ACC112 (cell line): ENCODE results near the gene GDAP2.
"Not testable (repeated sequence)": the region's sequence is repeated elsewhere in the genome, so short reads cannot be mapped to it uniquely, and the experiment has no call there.

Experiments used
- H2AFZ ChIP-seq: fragments of 200-600 bp; sonication (generic); one replicate; pipeline ENCODE4 v1.6.0; 2017; ENCODE audit warnings: antibody characterized with exemption, low read length; ENCODE audit not compliant: unreplicated experiment
- H3K27ac ChIP-seq: fragments of 200-600 bp; sonication (generic); 2 replicates; pipeline ENCODE4 v1.5.1; 2014; ENCODE audit warnings: low read depth, mild to moderate bottlenecking, antibody characterized with exemption, low read length, moderate library complexity
- H3K27me3 ChIP-seq: fragments of 200-600 bp; sonication (generic); 2 replicates; pipeline ENCODE4 v1.6.1; 2014; ENCODE audit warnings: mild to moderate bottlenecking, antibody characterized with exemption, low read length, moderate library complexity, mixed read lengths; ENCODE audit not compliant: insufficient read depth
- H3K36me3 ChIP-seq: fragments of 200-600 bp; sonication (generic); 2 replicates; pipeline ENCODE4 v1.6.1; 2016; ENCODE audit warnings: mild to moderate bottlenecking, antibody characterized with exemption, low read length, moderate library complexity, mixed read lengths; ENCODE audit not compliant: insufficient read depth
- H3K4me1 ChIP-seq: fragments of 200-600 bp; sonication (generic); one replicate; pipeline ENCODE4 v1.6.1; 2016; ENCODE audit warnings: low read length, mixed read lengths; ENCODE audit not compliant: insufficient read depth, unreplicated experiment, control insufficient read depth
- H3K4me3 ChIP-seq: fragments of 200-600 bp; sonication (generic); 2 replicates; pipeline ENCODE4 v1.5.1; 2014; ENCODE audit warnings: mild to moderate bottlenecking, low read depth, low read length
- H3K79me2 ChIP-seq: fragments of 200-600 bp; sonication (generic); one replicate; pipeline ENCODE4 v1.6.0; 2016; ENCODE audit warnings: low read length; ENCODE audit not compliant: control insufficient read depth, unreplicated experiment, insufficient read depth

Gene GDAP2

GRCh38 chr1:117933769-117934168 lies 4.3 kb upstream of the GDAP2 start:
- Histone ChIP-seq H3K79me2 (peaks cover 46% of the 10 kb centered on the region), H3K4me3 (no peak overlapping the region), H3K36me3 (no peaks in the 10 kb centered on the region; the same call in 1 of the 2 replicates), H3K27ac (no peak overlapping the region), H2AFZ (no peak overlapping the region), H3K27me3 (no peaks in the 10 kb centered on the region), H3K4me1 (peaks cover 13% of the 10 kb centered on the region)

- Histone ChIP-seq H3K27ac (no peak overlapping the region), H3K36me3 (no peaks in the 10 kb centered on the region; the same call in 1 of the 2 replicates), H3K79me2 (peaks cover 57% of the 10 kb centered on the region), H3K4me3 (no peak overlapping the region), H2AFZ (no peak overlapping the region), H3K27me3 (no peaks in the 10 kb centered on the region), H3K4me1 (peaks cover 16% of the 10 kb centered on the region)
Observed at GRCh38 chr1:117932576-117932975, 3.2 kb upstream of the GDAP2 start.

- H3K4me1 ChIP-seq = peaks cover 16% of the 10 kb centered on the region
- H2AFZ ChIP-seq = peak overlapping the region; percentile 53
- H3K27me3 ChIP-seq = no peaks in the 10 kb centered on the region
- H3K4me3 ChIP-seq = peak overlapping the region; percentile 81
- no peaks in the 10 kb centered on the region; the same call in 1 of the 2 replicates for H3K36me3 ChIP-seq
- H3K27ac ChIP-seq = no peak overlapping the region; the same call in 1 of the 2 replicates
- peaks cover 76% of the 10 kb centered on the region for H3K79me2 ChIP-seq
Observed at GRCh38 chr1:117930484-117930883, 1.1 kb upstream of the GDAP2 start.

- H3K27me3 ChIP-seq = no peaks in the 10 kb centered on the region
- no peak overlapping the region; the same call in 1 of the 2 replicates for H3K27ac ChIP-seq
- H2AFZ ChIP-seq = peak overlapping the region; percentile 53
- no peaks in the 10 kb centered on the region; the same call in 1 of the 2 replicates for H3K36me3 ChIP-seq
- H3K4me3 ChIP-seq = peak overlapping the region; percentile 81
- H3K79me2 ChIP-seq = peaks cover 76% of the 10 kb centered on the region
- peaks cover 16% of the 10 kb centered on the region for H3K4me1 ChIP-seq
Observed at GRCh38 chr1:117930173-117930447, 689 bp upstream of the GDAP2 start.

- Histone ChIP-seq H3K4me3 (peak overlapping the region; percentile 81), H3K36me3 (no peaks in the 10 kb centered on the region), H2AFZ (peak overlapping the region; percentile 90), H3K4me1 (peaks cover 16% of the 10 kb centered on the region), H3K27me3 (no peaks in the 10 kb centered on the region), H3K79me2 (peaks cover 76% of the 10 kb centered on the region), H3K27ac (no peak overlapping the region)
Observed at GRCh38 chr1:117928881-117929342, 509 bp downstream of the GDAP2 start.

- peaks cover 48% of the 10 kb centered on the region for H3K79me2 ChIP-seq
Observed at GRCh38 chr1:117925981-117926380, 3.4 kb downstream of the GDAP2 start.

GRCh38 chr1:117922717-117923116 lies 6.7 kb downstream of the GDAP2 start:
- not testable (repeated sequence) for H3K27me3 ChIP-seq, H3K36me3 ChIP-seq, H3K27ac ChIP-seq, H3K4me3 ChIP-seq, H3K4me1 ChIP-seq, H2AFZ ChIP-seq
- H3K79me2 ChIP-seq = peaks cover 21% of the 10 kb centered on the region

More at GRCh38 chr1:117925981-117926380, 3.4 kb downstream of the GDAP2 start:
- H3K36me3 ChIP-seq = no peaks in the 10 kb centered on the region
- H3K4me3 ChIP-seq = no peak overlapping the region
- H3K4me1 ChIP-seq = peaks cover 6% of the 10 kb centered on the region
- H2AFZ ChIP-seq = no peak overlapping the region
- no peak overlapping the region for H3K27ac ChIP-seq
- no peaks in the 10 kb centered on the region for H3K27me3 ChIP-seq

GRCh38 chr1:117921991-117922390 lies 7.4 kb downstream of the GDAP2 start:
- Histone ChIP-seq H2AFZ (no peak overlapping the region), H3K36me3 (peaks cover 6% of the 10 kb centered on the region; the same call in 1 of the 2 replicates), H3K79me2 (peaks cover 13% of the 10 kb centered on the region), H3K4me3 (no peak overlapping the region), H3K27me3 (no peaks in the 10 kb centered on the region), H3K27ac (no peak overlapping the region), H3K4me1 (no peaks in the 10 kb centered on the region)

- Histone ChIP-seq H3K4me3 (no peak overlapping the region), H3K79me2 (no peaks in the 10 kb centered on the region), H3K27me3 (no peaks in the 10 kb centered on the region), H3K4me1 (no peaks in the 10 kb centered on the region), H3K36me3 (peaks cover 19% of the 10 kb centered on the region), H3K27ac (no peak overlapping the region), H2AFZ (no peak overlapping the region)
Observed at GRCh38 chr1:117919376-117919775, 10.0 kb downstream of the GDAP2 start.

- Histone ChIP-seq H3K4me3 (no peak overlapping the region), H2AFZ (no peak overlapping the region), H3K4me1 (no peaks in the 10 kb centered on the region), H3K27me3 (no peaks in the 10 kb centered on the region), H3K27ac (no peak overlapping the region), H3K79me2 (no peaks in the 10 kb centered on the region), H3K36me3 (peaks cover 29% of the 10 kb centered on the region)
Observed at GRCh38 chr1:117911051-117911450, 18.4 kb downstream of the GDAP2 start.

- Histone ChIP-seq H2AFZ (no peak overlapping the region), H3K79me2 (no peaks in the 10 kb centered on the region), H3K4me3 (no peak overlapping the region), H3K4me1 (no peaks in the 10 kb centered on the region), H3K27ac (no peak overlapping the region), H3K27me3 (no peaks in the 10 kb centered on the region), H3K36me3 (peaks cover 8% of the 10 kb centered on the region; the same call in 1 of the 2 replicates)
Observed at GRCh38 chr1:117905019-117905418, 24.4 kb downstream of the GDAP2 start.
